DMS 273 treated with DMSO at 0.1 percent for 48 hours (cell line): Measurements from ENCODE around the gene SYTL3.

ENCODE experiments used
- DNase-seq: peaks from one replicate; lab custom pipeline; 2025; lab: John Stamatoyannopoulos, UW

SYTL3 gene

DNA sequence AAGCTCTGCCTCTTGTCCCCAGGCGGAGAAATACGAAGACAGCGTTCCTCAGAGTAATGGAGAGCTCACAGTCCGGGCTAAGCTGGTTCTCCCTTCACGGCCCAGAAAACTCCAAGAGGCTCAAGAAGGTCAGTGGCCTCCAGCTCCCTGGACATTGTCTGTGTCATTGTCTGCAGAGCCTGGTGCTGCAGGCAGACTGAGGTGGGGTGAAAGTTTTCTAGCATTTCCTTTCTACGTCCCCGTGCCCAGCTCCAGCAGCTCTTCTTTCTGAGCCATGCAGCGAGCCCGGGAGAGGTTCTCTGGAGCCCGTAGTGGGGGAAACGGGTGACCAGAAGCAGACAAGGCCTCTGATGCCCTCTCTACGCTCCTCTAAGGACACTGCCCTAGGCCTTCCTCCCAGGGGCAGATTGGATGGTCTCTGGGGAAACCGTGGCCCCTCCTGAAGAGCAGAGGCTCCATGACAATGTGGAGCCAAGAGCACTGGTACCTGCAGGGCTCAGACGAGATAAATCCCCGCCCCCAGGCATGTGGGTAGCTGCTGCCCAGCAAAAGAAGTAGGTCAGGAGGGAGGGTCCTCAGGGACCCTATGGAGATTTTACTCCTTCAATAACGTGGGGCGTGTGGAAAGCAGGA is 110.9 kb downstream of the SYTL3 start:
- no peak for DNase-seq

DNA sequence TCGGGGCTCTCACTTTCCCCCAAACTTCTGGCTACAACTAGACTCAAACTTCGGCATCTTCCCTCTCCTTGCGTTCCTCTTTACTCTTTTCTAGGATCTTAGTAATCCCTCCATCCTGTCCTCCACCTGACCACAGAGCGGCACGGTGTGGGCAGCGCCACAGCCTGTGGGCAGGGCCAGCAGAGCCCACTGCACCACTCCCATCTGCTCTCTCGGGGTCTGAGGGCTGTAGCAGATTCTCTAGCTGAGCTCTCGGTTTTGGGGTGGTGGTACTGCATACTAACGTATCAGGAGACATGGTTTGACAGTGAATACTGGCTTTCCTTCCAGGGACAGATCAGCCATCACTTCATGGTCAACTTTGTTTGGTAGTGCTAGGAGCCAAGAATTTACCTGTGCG is 111.9 kb downstream of the SYTL3 start:
- no peak for DNase-seq

DNA sequence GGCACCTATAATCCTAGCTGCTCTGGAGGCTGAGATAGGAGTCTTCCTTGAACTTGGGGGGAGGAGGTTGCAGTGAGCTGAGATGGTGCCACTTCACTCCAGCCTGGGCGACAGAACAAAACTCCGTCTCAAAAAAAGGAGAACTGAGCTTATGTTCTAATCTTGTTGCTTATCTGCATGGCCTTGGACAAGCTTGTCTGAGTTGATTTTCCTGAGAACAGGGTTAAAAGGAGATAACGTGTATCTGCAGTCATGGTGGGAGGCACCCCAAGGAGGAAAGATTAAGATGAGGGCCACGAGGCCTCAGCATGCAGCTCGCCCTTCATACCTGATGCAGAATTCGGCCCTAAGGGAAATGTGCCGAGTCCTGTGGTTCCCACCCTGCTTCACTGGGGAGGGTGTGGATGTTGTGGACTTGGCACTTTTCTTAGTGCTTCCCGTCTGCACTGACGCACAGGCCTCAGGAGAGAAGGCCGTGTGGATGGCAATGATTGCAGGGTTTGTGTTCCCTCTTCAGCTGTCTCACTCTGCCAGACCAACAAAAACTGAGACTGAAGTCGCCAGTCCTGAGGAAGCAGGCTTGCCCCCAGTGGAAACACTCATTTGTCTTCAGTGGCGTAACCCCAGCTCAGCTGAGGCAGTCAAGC is 113.1 kb downstream of the SYTL3 start:
- no peak for DNase-seq

DNA sequence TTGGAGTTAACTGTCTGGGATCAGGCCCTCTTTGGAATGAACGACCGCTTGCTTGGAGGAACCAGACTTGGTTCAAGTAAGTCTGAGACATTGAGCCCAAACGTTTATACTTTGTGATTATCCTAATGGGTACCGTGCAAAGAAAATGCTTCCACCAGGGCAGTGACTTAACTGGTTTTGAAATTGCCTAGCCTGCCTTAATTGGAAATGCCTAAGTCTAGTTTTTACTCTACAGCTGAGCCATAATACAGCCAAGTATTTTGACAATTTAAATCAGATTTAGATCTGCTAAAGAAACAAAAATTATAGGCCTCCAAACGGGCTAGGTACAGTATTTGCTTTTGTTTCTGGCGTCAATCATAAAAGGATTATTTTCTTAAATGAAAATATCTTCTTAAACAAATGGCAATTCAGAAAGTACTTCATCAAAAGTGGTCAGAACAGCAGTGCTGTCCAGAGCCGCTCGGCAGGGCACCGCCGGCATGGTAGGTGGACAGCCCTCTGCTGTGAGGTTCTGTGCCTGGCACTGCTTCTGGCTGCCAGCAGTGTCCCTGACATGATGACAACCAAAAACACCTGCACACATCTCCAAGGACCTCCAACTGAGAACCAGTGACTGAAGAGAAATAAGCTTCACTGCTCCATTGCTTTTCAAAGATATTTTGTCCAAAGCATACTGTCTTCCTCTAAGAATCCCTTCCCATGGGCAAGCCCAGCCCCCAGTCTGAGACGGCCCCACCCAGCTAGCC is 113.8 kb downstream of the SYTL3 start:
- no peak for DNase-seq

DNA sequence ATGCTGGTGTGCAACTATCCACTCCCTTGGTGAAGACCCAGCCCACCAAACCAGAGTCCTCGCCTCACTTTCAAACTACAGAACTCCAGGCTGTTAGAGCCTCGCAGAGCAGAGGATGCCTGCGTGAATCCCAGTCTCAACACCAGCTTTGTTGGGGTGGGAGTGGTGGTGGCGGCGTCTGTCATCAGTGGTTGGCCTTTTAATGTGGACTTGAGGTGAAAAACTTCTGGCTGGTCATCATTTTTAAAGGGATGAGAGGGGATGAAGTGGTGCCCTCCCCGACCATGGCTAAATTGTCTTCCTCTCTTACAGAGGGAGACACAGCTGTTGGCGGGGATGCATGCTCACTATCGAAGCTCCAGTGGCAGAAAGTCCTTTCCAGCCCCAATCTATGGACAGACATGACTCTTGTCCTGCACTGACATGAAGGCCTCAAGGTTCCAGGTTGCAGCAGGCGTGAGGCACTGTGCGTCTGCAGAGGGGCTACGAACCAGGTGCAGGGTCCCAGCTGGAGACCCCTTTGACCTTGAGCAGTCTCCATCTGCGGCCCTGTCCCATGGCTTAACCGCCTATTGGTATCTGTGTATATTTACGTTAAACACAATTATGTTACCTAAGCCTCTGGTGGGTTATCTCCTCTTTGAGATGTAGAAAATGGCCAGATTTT is 114.5 kb downstream of the SYTL3 start:
- no peak for DNase-seq

DNA sequence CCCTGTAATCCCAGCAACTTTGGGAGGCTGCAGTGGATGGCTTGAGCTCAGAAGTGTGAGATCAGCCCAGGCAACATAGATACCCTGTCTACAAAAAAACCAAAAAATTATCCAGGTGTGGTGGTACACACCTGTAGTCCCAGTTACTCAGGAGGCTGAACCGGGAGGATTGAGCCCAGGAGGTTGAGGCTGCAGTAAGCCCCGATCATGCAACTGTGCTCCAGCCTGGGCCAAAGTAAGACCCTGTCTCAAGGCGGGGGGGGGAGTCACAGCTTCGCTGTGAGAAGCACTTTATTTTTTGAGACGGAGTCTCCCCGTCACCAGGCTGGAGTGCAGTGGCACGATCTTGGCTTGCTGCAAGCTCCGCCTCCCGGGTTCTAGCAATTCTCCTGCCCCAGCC is 115.1 kb downstream of the SYTL3 start:
- no peak for DNase-seq

DNA sequence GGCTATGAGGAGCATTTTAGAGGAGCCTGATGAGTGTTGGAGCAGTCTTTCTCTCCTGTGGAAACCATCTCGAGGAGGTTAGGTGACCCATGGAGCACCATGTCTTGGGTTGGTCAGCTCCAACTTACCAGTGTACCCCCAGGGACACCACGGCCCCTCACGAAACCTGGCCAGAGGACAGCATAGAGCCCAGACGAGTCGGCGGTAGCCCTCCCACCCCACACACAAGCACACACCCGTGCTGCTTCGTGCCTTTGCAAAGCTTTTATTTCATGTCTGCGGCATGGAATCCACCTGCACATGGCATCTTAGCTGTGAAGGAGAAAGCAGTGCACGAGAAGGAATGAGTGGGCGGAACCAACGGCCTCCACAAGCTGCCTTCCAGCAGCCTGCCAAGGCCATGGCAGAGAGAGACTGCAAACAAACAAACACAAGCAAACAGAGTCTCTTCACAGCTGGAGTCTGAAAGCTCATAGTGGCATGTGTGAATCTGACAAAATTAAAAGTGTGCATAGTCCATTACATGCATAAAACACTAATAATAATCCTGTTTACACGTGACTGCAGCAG is 115.7 kb downstream of the SYTL3 start:
- DNase-seq, result no peak

DNA sequence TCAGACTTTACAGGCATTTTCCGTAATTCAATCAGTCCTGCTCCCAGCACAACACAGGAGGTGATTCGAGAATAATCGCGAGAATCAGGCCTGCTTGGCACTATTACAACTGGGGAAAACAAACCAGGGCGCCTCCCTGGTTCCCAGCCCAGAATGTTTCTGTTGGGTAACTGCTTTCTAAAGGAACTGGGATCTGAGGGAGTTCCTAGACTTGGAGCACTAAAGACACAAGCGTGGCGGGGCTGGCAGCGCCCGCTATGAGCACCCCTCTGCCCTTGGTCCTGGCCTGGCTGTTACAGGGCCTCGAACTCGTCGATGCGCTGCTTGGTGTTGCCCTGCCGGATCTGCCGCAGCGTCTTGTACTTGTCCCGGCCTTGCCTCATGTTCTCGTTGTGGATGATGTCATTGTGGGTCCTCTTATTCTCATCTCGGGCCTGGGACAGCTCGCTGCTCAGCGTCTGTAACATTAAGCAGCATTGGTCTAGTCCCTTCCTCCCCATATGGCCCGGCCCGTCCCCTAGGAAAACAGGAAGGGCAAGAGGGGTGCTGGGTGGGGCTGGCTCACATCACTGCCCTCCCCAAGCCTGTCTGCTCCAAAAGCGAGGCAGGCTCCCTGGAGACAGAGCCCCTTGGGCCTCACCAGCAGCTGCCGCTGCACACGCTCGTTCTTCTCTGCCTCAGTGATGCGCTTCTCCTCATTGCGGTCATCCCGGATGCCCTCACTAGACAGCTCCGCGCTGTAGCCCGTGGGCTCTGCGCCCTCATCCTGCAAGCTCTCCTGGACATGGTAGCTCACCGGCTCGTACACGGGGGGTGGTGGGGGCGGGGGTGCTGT is 117.0 kb downstream of the SYTL3 start:
- peak; percentile 15 for DNase-seq

DNA sequence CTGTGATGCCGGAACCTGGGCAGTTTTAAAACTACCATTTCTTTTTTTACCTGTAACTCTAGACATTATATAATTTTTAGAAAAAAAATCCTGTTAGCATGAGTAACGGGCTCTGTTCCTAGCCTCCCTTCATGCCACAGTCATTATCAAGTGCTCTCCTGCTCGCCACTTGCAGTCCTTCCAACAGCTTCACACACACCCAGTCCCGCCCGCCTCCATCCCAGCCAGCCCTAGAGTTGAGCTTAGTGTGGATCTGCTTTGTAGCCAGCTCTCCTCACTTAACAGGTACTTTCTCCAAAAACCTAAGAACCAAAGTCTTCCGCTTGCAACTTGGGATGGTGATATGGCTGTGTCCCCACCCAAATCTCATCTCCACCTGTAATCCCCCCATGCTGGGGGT is 117.9 kb downstream of the SYTL3 start:
- no peak for DNase-seq

DNA sequence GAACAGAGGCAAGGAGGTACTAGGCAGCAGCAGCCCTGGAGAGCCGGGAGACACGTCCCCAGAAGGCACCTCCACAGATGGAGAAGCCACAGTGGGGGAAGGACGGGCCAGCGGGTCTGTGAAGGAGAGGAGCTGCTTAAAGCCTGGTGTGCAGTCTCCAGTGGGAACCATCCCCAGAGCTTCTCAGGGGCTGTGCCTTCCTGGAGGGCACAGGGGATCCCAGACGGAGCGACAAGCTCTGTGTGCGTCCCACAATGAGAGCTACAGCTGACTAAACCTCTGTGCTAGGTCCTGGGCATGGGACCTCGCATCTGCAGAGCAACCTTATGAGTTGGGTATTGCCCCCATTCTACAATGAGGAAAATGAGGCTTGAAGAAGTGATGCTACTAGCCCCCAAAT is 118.6 kb downstream of the SYTL3 start:
- DNase-seq, result no peak

DNA sequence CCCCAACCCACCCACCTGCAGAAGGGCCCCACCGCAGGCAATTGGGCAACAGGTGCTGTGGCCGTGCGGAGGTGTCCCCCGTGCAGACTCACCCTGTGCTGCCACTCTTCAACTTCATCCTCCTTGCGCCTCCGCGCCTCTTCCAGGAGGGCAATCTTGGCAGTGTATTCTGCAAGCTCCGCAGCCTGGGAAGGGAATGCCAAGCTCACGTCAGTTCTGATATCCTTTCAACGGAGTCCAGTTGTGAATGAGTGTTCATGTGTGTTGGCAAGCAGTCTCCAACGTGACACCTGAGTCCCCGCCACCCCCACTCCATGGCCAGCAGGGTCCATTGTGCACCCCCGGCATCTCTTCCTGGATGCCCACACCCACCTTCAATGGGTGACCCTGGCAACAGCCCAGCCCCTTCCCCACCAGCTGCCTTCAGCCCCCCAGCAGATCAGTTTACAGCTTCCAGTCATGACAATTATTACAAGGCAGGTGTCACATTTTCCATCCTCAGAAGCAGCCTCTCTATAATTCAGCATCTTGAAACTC is 119.4 kb downstream of the SYTL3 start:
- DNase-seq, result no peak

DNA sequence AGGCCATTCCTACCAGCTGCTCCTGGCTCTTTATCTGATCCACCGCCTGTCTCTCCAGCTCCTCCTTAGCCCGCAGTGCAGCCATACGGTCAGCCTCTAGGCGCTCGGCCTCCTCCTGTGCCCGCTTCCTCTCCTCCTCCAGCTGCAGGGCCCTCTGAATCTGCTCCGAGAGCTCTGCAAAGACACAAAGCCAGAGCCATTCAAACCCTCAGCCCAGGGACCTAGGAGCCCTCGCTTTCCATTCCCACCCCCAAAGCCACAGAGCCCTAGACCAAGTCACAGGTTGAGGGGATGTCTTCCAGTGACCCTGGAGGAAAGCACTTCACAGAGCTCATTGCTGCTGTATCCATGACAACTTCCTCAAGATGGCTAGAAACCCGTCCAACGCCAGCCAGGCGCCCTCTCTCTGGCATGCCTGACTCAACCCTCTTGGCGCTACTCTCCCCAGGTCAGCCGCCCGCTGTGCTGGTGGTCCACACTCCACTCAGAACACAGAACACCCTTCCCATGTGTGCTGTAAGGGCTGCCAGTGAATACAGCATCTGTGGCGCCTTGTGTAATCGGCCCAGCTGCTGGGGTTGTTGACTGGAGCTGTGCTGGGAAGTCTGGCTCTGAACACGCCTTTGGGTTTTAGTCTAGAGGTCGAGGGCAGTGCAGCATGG is 120.0 kb downstream of the SYTL3 start:
- peak; percentile 94 for DNase-seq

DNA sequence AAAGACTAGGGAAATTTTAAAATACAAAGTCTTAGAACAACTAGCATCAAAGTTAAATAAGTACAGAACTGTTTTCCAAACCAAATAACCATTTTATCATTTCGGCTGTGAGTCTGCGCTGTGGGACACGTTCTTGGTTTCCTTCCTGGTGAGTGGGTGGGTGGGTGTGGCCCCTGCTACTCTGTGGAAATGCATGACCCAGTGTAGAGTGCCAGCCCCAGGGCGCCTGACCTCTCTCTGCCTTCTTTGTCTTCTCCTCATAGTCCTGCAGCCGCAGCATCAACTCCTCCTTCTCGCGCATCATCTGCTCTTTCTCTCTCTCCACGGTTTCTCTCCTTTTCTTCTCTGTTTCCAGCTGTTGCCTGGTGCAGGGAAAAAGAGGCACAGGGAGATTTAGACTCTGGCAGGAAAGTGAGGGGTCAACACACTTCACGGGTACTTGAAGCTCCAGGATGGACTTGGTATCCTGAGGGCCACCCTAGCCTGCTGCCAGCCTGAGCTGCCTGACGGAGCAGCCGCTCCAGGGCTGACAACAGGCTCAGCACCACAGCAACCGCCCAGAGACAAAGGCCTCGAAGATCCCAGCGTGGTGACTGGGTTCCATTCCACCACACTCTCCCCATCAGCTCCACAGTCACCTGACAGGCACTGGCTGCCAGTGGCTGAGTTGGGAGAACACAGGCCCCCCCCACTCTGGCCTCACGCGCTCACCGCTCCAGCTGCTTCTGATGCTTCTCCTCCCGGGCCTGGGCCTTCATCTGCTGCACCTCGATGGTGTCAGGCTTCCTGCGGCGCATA is 120.9 kb downstream of the SYTL3 start:
- DNase-seq, result no peak

DNA sequence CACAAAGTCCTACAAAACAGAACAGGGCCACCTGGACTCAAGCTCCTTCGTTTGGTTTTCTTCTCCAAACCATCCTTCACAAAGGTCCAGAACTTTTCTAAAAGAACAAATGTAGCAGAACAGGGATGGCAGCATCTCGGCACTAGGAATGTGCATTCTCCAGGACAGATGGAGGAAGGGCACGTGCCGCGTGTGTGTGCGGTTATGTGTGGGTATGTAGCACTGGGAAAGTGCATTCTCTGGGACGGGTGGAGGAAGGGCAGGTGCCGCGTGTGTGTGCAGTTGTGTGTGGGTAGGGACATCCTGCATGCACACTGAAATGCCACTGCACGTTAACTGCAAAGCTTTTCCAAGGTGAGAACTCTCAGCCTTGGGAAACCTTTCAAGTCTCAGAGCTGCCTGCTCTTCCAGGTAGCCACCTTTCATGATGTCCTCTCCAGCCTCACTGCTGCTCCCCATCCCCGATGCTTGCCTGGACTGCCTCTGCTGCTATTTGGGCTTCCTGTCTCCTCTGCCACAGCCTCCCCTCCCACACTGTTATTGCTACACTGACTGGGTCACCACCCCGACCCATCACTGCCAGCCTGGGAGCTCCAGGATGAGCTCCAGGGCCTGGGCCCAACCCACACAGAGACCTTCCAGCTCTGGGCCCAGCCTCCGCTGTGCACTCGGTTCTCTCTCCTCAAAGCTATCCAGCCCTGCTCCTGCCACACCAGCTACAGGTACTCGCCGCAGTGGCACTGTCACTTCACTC is 121.7 kb downstream of the SYTL3 start:
- no peak for DNase-seq

DNA sequence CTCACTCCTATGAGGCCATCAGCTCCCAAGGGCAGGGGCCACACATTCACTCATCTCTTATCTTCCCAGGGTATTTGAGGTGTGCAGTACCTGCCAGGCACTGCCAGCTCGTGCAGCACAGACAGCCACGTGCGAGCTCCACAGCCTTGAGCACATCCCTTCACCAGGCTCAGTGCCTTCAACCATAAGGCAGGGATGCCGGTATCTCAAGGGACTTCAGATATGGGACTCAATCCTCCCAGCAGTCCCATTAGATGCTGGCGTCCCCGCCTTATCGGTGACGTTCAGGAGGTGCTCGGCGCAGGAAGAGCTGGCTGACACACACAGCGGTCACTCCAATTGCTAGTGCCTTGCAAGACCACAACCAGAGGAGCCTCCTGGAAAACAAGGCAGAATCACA is 122.3 kb downstream of the SYTL3 start:
- no peak for DNase-seq

DNA sequence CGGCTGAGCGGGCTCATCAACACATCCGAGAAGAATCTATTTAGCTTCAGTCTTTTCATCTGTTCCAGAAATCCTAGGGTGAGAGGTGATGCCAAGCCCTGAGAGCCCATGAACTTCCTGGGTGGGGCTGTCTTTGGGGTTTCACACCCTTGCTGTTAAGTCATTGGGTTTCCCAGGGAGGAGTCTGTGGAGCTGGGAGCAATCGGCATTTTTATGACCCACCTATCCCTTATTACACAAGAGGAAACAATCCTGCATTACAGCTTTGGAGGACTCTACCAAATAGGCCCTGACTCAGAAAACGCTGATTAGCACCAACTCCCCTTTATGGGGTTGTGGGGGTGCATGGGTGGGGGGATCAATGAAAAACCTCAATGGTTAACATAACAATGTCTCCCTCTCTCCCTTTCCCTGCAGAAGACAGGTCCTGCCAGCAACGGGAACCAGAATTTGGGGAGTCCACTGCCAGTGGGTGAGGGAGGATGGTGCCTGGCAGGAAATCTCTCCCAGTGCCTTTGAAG is 123.1 kb downstream of the SYTL3 start:
- no peak for DNase-seq

DNA sequence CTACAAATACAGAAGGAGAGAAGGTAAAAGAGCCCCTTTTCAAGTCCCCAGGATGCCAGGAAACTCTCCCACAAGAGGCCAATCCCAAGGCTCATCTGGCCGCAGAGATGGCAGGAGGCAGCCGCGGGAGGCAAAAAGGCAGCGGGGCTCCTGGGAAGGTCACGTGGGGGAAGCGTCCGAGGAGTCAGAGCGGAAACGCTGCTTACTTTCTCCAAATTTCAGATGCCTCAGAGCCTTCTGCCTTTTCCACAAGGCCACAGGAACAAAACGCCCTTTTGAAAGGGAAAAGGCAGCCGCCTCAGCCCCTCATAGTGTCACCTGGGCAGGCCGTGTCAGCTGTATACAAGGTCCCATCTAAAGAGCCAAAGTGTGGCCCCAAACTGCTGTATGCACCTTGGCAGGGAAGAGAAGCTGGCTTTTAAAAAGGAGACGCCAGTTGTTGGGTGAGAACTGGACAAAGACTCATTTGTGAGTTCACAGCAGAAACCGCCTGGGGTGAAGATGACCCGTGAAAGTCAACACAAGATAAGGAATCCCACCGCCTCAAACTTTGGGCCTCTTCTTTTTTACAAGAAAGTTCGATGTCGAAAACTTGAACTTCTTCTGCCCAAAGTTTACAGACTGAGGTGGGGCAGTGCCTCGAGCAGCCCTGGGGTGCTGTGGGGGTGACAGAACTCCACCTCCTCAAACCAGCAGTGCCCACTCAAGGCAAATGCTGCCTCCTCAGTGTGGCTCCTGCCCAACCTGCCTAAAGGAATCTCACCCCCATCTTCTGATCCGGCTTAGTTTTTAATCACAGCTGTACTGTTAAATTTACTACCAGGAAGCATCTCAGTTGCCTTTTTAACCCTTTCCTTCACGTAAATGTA is 124.0 kb downstream of the SYTL3 start:
- no peak for DNase-seq
